ENCODE measurements around the gene PLA2G1B.

DNA sequence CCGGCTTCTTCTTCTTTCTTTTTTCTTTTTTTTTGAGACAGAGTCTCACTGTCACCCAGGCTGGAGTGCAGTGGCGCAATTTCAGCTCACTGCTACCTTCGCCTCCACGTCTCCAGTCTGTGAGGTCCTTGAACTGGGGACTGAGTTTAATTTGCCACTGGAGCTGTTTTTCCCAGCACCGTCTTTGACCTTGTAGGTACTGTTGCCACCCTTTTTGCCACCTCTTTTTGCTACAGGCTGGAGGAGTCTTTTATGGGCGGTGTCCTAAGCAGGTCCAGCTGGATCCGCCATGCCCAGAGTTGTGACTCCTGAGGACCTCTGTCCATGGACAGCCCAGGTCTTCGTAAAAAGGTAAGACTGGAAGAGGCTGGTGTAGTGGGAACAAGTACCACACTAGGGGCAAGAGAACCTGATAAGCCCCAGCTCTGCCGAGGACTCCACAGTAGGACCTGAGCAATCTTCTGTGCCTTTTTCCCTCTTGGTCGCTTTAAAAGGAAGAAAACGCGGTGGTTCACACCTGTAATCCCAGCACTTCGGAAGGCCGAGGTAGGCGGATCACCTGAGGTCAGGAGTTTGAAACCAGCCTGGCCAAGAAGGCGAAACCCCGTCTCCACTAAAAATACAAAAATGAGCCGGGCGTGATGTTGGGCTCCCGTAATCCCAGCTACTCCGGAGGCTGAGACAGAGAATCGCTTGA is 36.8 kb downstream of the PLA2G1B start:
- TF ChIP-seq CTCF (conservative IDR thresholded peaks at IDR 0.05; ENCODE audit: low read depth, low read length) = no peak
- TF ChIP-seq EZH2 (IDR thresholded peaks at IDR 0.05; ENCODE audit: borderline replicate concordance, low read depth, low read length, poor library complexity, severe bottlenecking) = no peak

Data from A673 (cell line).